ENCODE results near the gene PFKL.

The PFKL gene

GRCh38 chr21:44314561-44314960 lies 14.7 kb downstream of the PFKL start:
- DNase-seq: no peak

GRCh38 chr21:44315691-44316203 lies 15.9 kb downstream of the PFKL start:
- no peak for DNase-seq

- DNase-seq: no peak
These were observed 16.5 kb downstream of the PFKL start for GRCh38 chr21:44316277-44316900.

- DNase-seq: no peak
These were observed 17.5 kb downstream of the PFKL start for GRCh38 chr21:44317241-44317782.

- no peak for DNase-seq
These were observed 18.0 kb downstream of the PFKL start for GRCh38 chr21:44317871-44318270.

GRCh38 chr21:44318489-44319285 lies 18.8 kb downstream of the PFKL start:
- no peak for DNase-seq

- no peak for DNase-seq
These were observed 19.7 kb downstream of the PFKL start for GRCh38 chr21:44319407-44320065.

- no peak for DNase-seq
These were observed 21.0 kb downstream of the PFKL start for GRCh38 chr21:44320847-44321246.

GRCh38 chr21:44321846-44322450 lies 22.1 kb downstream of the PFKL start:
- no peak for DNase-seq

- DNase-seq: no peak
These were observed 22.9 kb downstream of the PFKL start for GRCh38 chr21:44322621-44323325.

- no peak for DNase-seq
These were observed 23.7 kb downstream of the PFKL start for GRCh38 chr21:44323591-44323990.

- no peak for DNase-seq
These were observed 24.4 kb downstream of the PFKL start for GRCh38 chr21:44324106-44324853.

- DNase-seq: no peak
These were observed 24.9 kb downstream of the PFKL start for GRCh38 chr21:44324854-44325107.

GRCh38 chr21:44325386-44326271 lies 25.8 kb downstream of the PFKL start:
- no peak for DNase-seq

- DNase-seq: no peak
These were observed 26.4 kb downstream of the PFKL start for GRCh38 chr21:44326272-44326647.

- DNase-seq: no peak
These were observed 27.1 kb downstream of the PFKL start for GRCh38 chr21:44326716-44327602.

- no peak for DNase-seq
These were observed 27.7 kb downstream of the PFKL start for GRCh38 chr21:44327603-44327974.

- DNase-seq: no peak
These were observed 28.5 kb downstream of the PFKL start for GRCh38 chr21:44328242-44328895.

Data from CD4-positive, alpha-beta T cell treated with Interleukin-10 for 1 hour (primary cell).